Adrenal gland (tissue), 12 donors: ENCODE results near the gene CRISPLD2. TPM values are rescaled to one million over a fixed set of nuclear protein-coding genes. Genes with fewer than 3 reads are reported as not detected.

ENCODE experiments used
- DNase-seq, 7 donors: peaks; one replicate each; pipeline ENCODE4 v3.0.0-alpha.2; 2019 to 2020
- H3K27ac ChIP-seq, 5 donors: fragments of 200-600 bp; sonication (generic) in 4 of 5; 1 replicate in 3 of 5; 2 replicates in 2 of 5; pipeline versions ENCODE4 v1.5.1 to v1.8.0; 2016 to 2020; ENCODE audit warnings: mild to moderate bottlenecking in 1 of 5
- H3K27me3 ChIP-seq: fragments of 200-600 bp; 2 replicates; pipeline ENCODE4 v1.8.0; 2021
- H3K36me3 ChIP-seq, 2 donors: fragments of 200-600 bp; replicated peaks in 1 of 2; 1 replicate in 1 of 2; 2 replicates in 1 of 2; pipeline versions ENCODE4 v1.5.1 to v1.8.0; 2018 to 2022
- H3K4me1 ChIP-seq, 2 donors: fragments of 200-600 bp; replicated peaks in 1 of 2; 1 replicate in 1 of 2; 2 replicates in 1 of 2; pipeline versions ENCODE4 v1.5.1 to v1.8.0; 2018 to 2021
- H3K4me3 ChIP-seq, 4 donors: fragments of 200-600 bp; sonication (generic) in 3 of 4; one replicate each; pipeline ENCODE4 v1.5.1; 2016 to 2018
- H3K9me3 ChIP-seq, 3 donors: fragments of 200-600 bp; sonication (generic) in 1 of 3; replicated peaks in 1 of 3; 1 replicate in 2 of 3; 2 replicates in 1 of 3; pipeline versions ENCODE4 v1.5.1 to v1.8.0; 2016 to 2021
- POLR2A ChIP-seq, 2 donors: fragments of 450-650 bp; IDR thresholded peaks; one replicate each; pipeline ENCODE4 v1.6.1; 2017; ENCODE audit warnings: antibody characterized with exemption in 2 of 2, mild to moderate bottlenecking in 2 of 2, moderate library complexity in 1 of 2
- WGBS, 4 donors: extraction: QIAGEN DNeasy Blood & Tissue Kit in 2 of 4; methylation state at CpG; one replicate each; pipeline versions ENCODE4 v1.1.5 to v1.1.7; 2013 to 2017; 5-methylcytosine and 5-hydroxymethylcytosine counted together
- intact Hi-C, 2 donors: fragments of 100-400 bp; cut with DNase I; formaldehyde crosslinking; loops; one replicate each; pipeline versions ENCODE4 v1.14.1 to v1.15.0; 2022 to 2023
- polyA plus RNA-seq, 3 donors: library from polyadenylated mRNA; stranded (reverse); fragments of 200-250 nt in 2 of 3; fragments of 350-450 nt in 1 of 3; fragmentation: Illumina TruSeq in 1 of 3; extraction: RNeasy Lipid Tissue Mini Kit (QIAGEN cat#74804) in 1 of 3; gene quantifications; one replicate each; pipeline ENCODE4 v1.2.3, GENCODE V29; 2013 to 2014
- total RNA-seq, 9 donors: library from RNA; depleted of rRNA in 4 of 9; stranded (reverse); fragments of >200 nt in 4 of 9; fragments of 120-200 nt in 1 of 9; fragmentation: NEBNext Ultra II Directional in 1 of 9; extraction: Animal tissue kit (Norgen Biotek cat#: 25700) in 1 of 9; gene quantifications; one replicate each; pipeline versions ENCODE4 v1.1.0 to v1.2.4, GENCODE V29; 2013 to 2023
- TF ChIP-seq, protein P1 (sequence below), 6 experiments: fragments of 450-650 bp in 4 of 6; fragments of 200-600 bp in 2 of 6; sonication (generic) in 1 of 6; IDR thresholded peaks; 1 replicate in 5 of 6; 2 replicates in 1 of 6; pipeline versions ENCODE4 v1.5.1 to v1.8.0; 2016 to 2021; ENCODE audit warnings: antibody characterized with exemption in 6 of 6, mild to moderate bottlenecking in 2 of 6, moderate library complexity in 1 of 6
- donor health status: healthy with polysubstance abuse.
- donor health status: Bipolar disorder and iron deficiency.
- donor health status: DM: yes; HTN: yes; CAD: no.
- donor health status: DM: no; HTN: no; CAD: no.
- donor health status: DM: no; HTN: no; CAD: no.
- donor health status: DM: yes; HTN: yes; CAD: no.

The CRISPLD2 gene
- total and polyA plus RNA-seq, 12 donors = 2.1 to 362 (median 57.5) TPM

DNA sequence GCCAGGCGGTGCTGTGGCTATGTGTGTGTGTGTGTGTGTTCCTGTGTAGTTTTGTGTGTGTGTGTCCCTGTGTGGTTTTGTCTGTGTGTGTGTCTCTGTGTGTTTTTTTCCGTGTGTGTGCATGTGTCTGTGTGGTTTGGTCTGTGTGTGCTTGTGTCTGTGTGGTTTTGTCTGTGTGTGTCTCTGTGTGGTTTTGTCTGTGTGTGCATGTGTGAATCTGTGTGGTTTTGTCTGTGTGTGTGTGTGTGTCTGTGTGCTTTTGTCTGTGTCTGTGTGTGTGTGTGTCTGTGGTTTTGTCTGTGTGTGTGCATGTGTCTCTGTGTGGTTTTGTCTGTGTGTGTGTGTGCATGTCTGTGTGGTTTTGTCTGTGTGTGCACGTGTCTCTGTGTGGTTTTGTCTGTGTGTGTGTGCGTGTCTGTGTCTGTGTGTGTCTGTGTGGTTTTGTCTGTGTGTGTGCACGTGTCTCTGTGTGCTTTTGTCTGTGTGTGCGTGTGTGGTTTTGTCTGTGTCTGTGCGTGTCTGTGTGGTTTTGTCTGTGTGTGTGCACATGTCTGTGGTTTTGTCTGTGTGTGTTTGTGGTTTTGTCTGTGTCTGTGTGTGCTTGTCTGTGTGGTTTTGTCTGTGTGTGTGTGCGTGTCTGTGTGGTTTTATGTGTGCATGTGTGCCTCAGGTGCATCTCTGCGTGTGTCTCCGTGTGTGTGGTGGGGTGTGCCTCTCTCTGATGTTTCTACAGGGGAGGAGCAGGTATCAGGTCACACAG, 129.2 kb downstream of the CRISPLD2 start:
- no peak overlapping the region for H3K4me3 ChIP-seq

DNA sequence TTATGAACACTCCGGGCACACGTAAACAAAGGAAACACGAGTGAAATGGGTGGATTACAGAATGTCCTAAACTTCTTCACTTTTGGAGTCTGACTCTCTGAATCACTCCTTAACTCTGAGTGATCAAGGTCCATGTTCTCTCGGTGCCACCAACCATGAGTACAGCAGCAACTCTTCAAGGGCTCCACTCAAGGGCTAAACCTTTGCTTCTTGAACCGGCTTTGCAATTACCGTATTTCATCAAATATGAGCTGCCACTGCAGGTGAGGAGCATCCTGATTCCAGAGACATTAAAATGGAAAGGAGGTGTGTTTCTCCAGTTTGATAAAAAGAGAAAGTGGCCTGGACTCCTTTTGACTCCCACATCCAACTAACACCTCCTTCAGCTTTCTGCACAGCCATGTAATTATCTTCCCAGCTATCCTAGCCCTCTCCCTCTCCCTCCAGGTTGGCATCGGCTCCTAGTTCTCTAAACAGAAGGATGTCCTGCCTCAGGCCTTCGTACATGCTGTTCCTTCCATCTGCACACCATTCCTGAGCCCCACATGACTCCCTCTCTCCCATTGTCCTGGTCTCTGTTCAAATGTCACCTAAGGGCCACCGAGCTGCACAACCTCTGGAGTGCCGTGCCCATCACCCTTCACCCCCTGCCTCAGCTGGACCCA, 130.1 kb downstream of the CRISPLD2 start:
- no peaks in the 10 kb centered on the region for H3K36me3 ChIP-seq
- no peaks in the 10 kb centered on the region for H3K27me3 ChIP-seq
- no peak overlapping the region for H3K27ac ChIP-seq
- intact Hi-C loops = loop anchor here in 1 of 2 donors (5.0 to 10.0 kb wide), 3 partner anchors 33 to 195 kb away; no protein-coding TSS in a partner anchor
- H3K4me1 ChIP-seq = peaks cover 13 to 25% of the 10 kb centered on the region in 2 donors
- H3K9me3 ChIP-seq = no peaks in the 10 kb centered on the region
- 63 to 68% (median 66%) methylated on average over 10 of the region's 10 CpGs for WGBS, 4 donors
- no peak overlapping the region for H3K4me3 ChIP-seq
- peak in 1 of 7 donors; percentile 52 for DNase-seq
- no peak for TF ChIP-seq POLR2A (IDR thresholded peaks at IDR 0.05)
- TF ChIP-seq, protein P1, sequence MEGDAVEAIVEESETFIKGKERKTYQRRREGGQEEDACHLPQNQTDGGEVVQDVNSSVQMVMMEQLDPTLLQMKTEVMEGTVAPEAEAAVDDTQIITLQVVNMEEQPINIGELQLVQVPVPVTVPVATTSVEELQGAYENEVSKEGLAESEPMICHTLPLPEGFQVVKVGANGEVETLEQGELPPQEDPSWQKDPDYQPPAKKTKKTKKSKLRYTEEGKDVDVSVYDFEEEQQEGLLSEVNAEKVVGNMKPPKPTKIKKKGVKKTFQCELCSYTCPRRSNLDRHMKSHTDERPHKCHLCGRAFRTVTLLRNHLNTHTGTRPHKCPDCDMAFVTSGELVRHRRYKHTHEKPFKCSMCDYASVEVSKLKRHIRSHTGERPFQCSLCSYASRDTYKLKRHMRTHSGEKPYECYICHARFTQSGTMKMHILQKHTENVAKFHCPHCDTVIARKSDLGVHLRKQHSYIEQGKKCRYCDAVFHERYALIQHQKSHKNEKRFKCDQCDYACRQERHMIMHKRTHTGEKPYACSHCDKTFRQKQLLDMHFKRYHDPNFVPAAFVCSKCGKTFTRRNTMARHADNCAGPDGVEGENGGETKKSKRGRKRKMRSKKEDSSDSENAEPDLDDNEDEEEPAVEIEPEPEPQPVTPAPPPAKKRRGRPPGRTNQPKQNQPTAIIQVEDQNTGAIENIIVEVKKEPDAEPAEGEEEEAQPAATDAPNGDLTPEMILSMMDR (IDR thresholded peaks at IDR 0.05) = no peak

More for the DNA sequence above, 129.2 kb downstream of the CRISPLD2 start:
- TF ChIP-seq POLR2A (IDR thresholded peaks at IDR 0.05) = no peak
- TF ChIP-seq, protein P1 (IDR thresholded peaks at IDR 0.05) = no peak
- H3K27ac ChIP-seq = no peak overlapping the region
- H3K9me3 ChIP-seq = no peaks in the 10 kb centered on the region
- H3K36me3 ChIP-seq = no peaks in the 10 kb centered on the region
- no peaks in the 10 kb centered on the region for H3K27me3 ChIP-seq
- H3K4me1 ChIP-seq = peaks cover 13 to 25% of the 10 kb centered on the region in 2 donors
- no peak for DNase-seq
- 71 to 77% (median 72%) methylated on average over 9 to 10 of the region's 10 CpGs for WGBS, 4 donors
- intact Hi-C loops = no loop called here

DNA sequence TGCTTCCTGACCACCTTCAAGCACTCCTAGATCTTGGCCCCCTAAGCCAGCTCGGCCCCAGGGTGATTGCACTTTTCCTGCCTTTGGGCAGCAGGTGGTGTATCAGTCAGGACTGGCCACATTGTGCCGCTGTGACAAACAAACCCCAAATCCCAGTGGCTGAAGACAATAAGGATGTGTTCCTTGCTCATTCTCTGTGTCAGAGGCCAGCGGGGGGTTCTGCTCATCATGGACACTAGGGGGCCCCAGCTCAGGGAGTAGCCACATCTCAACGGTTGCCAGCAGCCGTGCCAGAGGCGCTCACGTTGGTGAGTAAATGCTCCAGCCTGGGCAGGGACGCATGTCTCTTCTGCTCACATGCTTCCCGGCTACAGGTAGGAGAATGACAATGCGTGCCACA, 131.1 kb downstream of the CRISPLD2 start:
- Histone ChIP-seq H3K9me3 (no peaks in the 10 kb centered on the region), H3K27ac (no peak overlapping the region), H3K4me3 (no peak overlapping the region), H3K27me3 (no peaks in the 10 kb centered on the region), H3K36me3 (no peaks in the 10 kb centered on the region), H3K4me1 (peaks cover 13 to 25% of the 10 kb centered on the region in 2 donors)
- WGBS, 4 donors = 70 to 88% (median 82%) methylated on average over 5 to 10 of the region's 10 CpGs
- intact Hi-C loops = loop anchor here in 1 of 2 donors (5.0 to 10.0 kb wide), 3 partner anchors 34 to 196 kb away; no protein-coding TSS in a partner anchor
- no peak for TF ChIP-seq POLR2A (IDR thresholded peaks at IDR 0.05)
- TF ChIP-seq, protein P1 (IDR thresholded peaks at IDR 0.05) = peak in 2 of 6 experiments; percentile 12 to 24
- peak in 1 of 7 donors; percentile 26 for DNase-seq
